Measurements from ENCODE around the gene NMD3. TPM values are rescaled to one million over a fixed set of nuclear protein-coding genes. Genes with fewer than 3 reads are reported as not detected.

The NMD3 gene
- total RNA-seq, 8 experiments from 2014 or later = 45.5 to 115 (median 66.7) TPM

- Histone ChIP-seq H3K27ac (no peak overlapping the region), H3K4me1 (replicated peaks in 1 of 2) (peaks cover 11% of the 10 kb centered on the region in 2 donors), H3K4me3 (no peak overlapping the region)
- ATAC-seq (replicated peaks in 6 of 8) = peak in 5 of 8 experiments; percentile 65 to 94 (median 86)
- in situ Hi-C loops (cut with MboI; ENCODE audit: low pct_unique_long_range_greater_than_20kb in 2 of 9, low sequenced_read_pairs in 9 of 9, unreplicated experiment in 9 of 9) = loop anchor here in 1 of 9 experiments (25.0 kb wide), 1 partner anchor 125 kb away; no protein-coding TSS in a partner anchor
- WGBS, 10 experiments = 0 to 80% (median 40%) methylated on average over 1 to 3 of the region's 3 CpGs
Measured at GRCh38 chr3:161212171-161212771, 8.8 kb upstream of the NMD3 start.

GRCh38 chr3:161212906-161213305 is 8.2 kb upstream of the NMD3 start:
- no peak for ATAC-seq (replicated peaks in 6 of 8)
- no peak overlapping the region for H3K27ac ChIP-seq
- H3K4me1 ChIP-seq (replicated peaks in 1 of 2) = peaks cover 11% of the 10 kb centered on the region in 2 donors
- no peak overlapping the region for H3K4me3 ChIP-seq
- in situ Hi-C loops (cut with MboI; ENCODE audit: low pct_unique_long_range_greater_than_20kb in 2 of 9, low sequenced_read_pairs in 9 of 9, unreplicated experiment in 9 of 9) = loop anchor here in 1 of 9 experiments (25.0 kb wide), 1 partner anchor 126 kb away; no protein-coding TSS in a partner anchor

GRCh38 chr3:161213644-161214043 is 7.5 kb upstream of the NMD3 start:
- Histone ChIP-seq H3K4me1 (replicated peaks in 1 of 2) (peaks cover 11% of the 10 kb centered on the region in 2 donors), H3K4me3 (no peak overlapping the region), H3K27ac (no peak overlapping the region)
- in situ Hi-C loops (cut with MboI; ENCODE audit: low pct_unique_long_range_greater_than_20kb in 2 of 9, low sequenced_read_pairs in 9 of 9, unreplicated experiment in 9 of 9) = loop anchor here in 1 of 9 experiments (25.0 kb wide), 1 partner anchor 126 kb away; no protein-coding TSS in a partner anchor
- WGBS, 10 experiments = 6 to 84% (median 69%) methylated on average over 2 to 4 of the region's 4 CpGs; no CpG with 5 or more reads in 1 of the 10 experiments
- no peak for ATAC-seq (replicated peaks in 6 of 8)

- WGBS, 10 experiments = 50 to 100% (median 83%) methylated on average over 1 to 3 of the region's 4 CpGs; no CpG with 5 or more reads in 3 of the 10 experiments
- in situ Hi-C loops (cut with MboI; ENCODE audit: low pct_unique_long_range_greater_than_20kb in 2 of 9, low sequenced_read_pairs in 9 of 9, unreplicated experiment in 9 of 9) = loop anchor here in 1 of 9 experiments (25.0 kb wide), 1 partner anchor 128 kb away; no protein-coding TSS in a partner anchor
- ATAC-seq (replicated peaks in 6 of 8) = no peak
- Histone ChIP-seq H3K27ac (no peak overlapping the region), H3K4me3 (no peak overlapping the region), H3K4me1 (replicated peaks in 1 of 2) (peaks cover 11 to 12% of the 10 kb centered on the region in 2 donors)
Measured at GRCh38 chr3:161215185-161215584, 5.9 kb upstream of the NMD3 start.

- no peak overlapping the region for H3K4me3 ChIP-seq
- peaks cover 6 to 10% of the 10 kb centered on the region in 2 donors for H3K4me1 ChIP-seq (replicated peaks in 1 of 2)
- in situ Hi-C loops (cut with MboI; ENCODE audit: low pct_unique_long_range_greater_than_20kb in 2 of 9, low sequenced_read_pairs in 9 of 9, unreplicated experiment in 9 of 9) = loop anchor here in 1 of 9 experiments (25.0 kb wide), 1 partner anchor 130 kb away; no protein-coding TSS in a partner anchor
- no peak overlapping the region for H3K27ac ChIP-seq
- peak in 5 of 8 experiments; percentile 46 to 61 (median 56) for ATAC-seq (replicated peaks in 6 of 8)
- 17 to 85% (median 80%) methylated on average over 1 to 4 of the region's 5 CpGs; no CpG with 5 or more reads in 3 of the 10 experiments for WGBS, 10 experiments
Measured at GRCh38 chr3:161217496-161217895, 3.6 kb upstream of the NMD3 start.

GRCh38 chr3:161219495-161219894 is 1.6 kb upstream of the NMD3 start:
- Histone ChIP-seq H3K4me3 (no peak overlapping the region), H3K27ac (no peak overlapping the region), H3K4me1 (replicated peaks in 1 of 2) (peaks cover 13 to 16% of the 10 kb centered on the region in 2 donors)
- 60 to 100% (median 93%) methylated on average over 1 to 4 of the region's 4 CpGs; no CpG with 5 or more reads in 3 of the 10 experiments for WGBS, 10 experiments
- ATAC-seq (replicated peaks in 6 of 8) = no peak
- in situ Hi-C loops (cut with MboI; ENCODE audit: low pct_unique_long_range_greater_than_20kb in 2 of 9, low sequenced_read_pairs in 9 of 9, unreplicated experiment in 9 of 9) = loop anchor here in 1 of 9 experiments (25.0 kb wide), 1 partner anchor 132 kb away; no protein-coding TSS in a partner anchor

- H3K27ac ChIP-seq = peak overlapping the region; percentile 87 to 91
- peak in 3 of 8 experiments; percentile 4 to 16 (median 4) for ATAC-seq (replicated peaks in 6 of 8)
- in situ Hi-C loops (cut with MboI; ENCODE audit: low pct_unique_long_range_greater_than_20kb in 2 of 9, low sequenced_read_pairs in 9 of 9, unreplicated experiment in 9 of 9) = loop anchor here in 1 of 9 experiments (25.0 kb wide), 1 partner anchor 135 kb away; no protein-coding TSS in a partner anchor
Measured at GRCh38 chr3:161221806-161222600, 892 bp downstream of the NMD3 start.

GRCh38 chr3:161222662-161223061 is 1.6 kb downstream of the NMD3 start:
- in situ Hi-C loops (cut with MboI; ENCODE audit: low pct_unique_long_range_greater_than_20kb in 2 of 9, low sequenced_read_pairs in 9 of 9, unreplicated experiment in 9 of 9) = loop anchor here in 1 of 9 experiments (25.0 kb wide), 1 partner anchor 135 kb away; no protein-coding TSS in a partner anchor
- ATAC-seq (replicated peaks in 6 of 8) = no peak
- Histone ChIP-seq H3K4me3 (peak overlapping the region; percentile 70 to 96 (median 80)), H3K27ac (no peak overlapping the region), H3K4me1 (replicated peaks in 1 of 2) (peaks cover 13 to 16% of the 10 kb centered on the region in 2 donors)
- WGBS, 10 experiments = 0 to 82% (median 17%) methylated on average over 1 to 2 of the region's 2 CpGs; no CpG with 5 or more reads in 1 of the 10 experiments

More at GRCh38 chr3:161221806-161222600, 892 bp downstream of the NMD3 start:
- H3K4me3 ChIP-seq = peak overlapping the region; percentile 70 to 96 (median 80)
- WGBS, 10 experiments = 0 to 13% (median 2%) methylated on average over 3 to 17 of the region's 19 CpGs
- peaks cover 13 to 16% of the 10 kb centered on the region in 2 donors for H3K4me1 ChIP-seq (replicated peaks in 1 of 2)

- Histone ChIP-seq H3K27ac (no peak overlapping the region), H3K4me1 (replicated peaks in 1 of 2) (peaks cover 13 to 16% of the 10 kb centered on the region in 2 donors), H3K4me3 (no peak overlapping the region)
- 82 to 100% (median 95%) methylated on average over 6 to 8 of the region's 8 CpGs; no CpG with 5 or more reads in 1 of the 10 experiments for WGBS, 10 experiments
- in situ Hi-C loops (cut with MboI; ENCODE audit: low pct_unique_long_range_greater_than_20kb in 2 of 9, low sequenced_read_pairs in 9 of 9, unreplicated experiment in 9 of 9) = loop anchor here in 1 of 9 experiments (25.0 kb wide), 1 partner anchor 137 kb away; no protein-coding TSS in a partner anchor
- ATAC-seq (replicated peaks in 6 of 8) = no peak
Measured at GRCh38 chr3:161224786-161225185, 3.7 kb downstream of the NMD3 start.

- WGBS, 10 experiments = 92 to 100% (median 100%) methylated on average over 1 to 2 of the region's 2 CpGs
- H3K27ac ChIP-seq = no peak overlapping the region
- no peak overlapping the region for H3K4me3 ChIP-seq
- no peaks in the 10 kb centered on the region for H3K4me1 ChIP-seq (replicated peaks in 1 of 2)
- in situ Hi-C loops (cut with MboI; ENCODE audit: low pct_unique_long_range_greater_than_20kb in 2 of 9, low sequenced_read_pairs in 9 of 9, unreplicated experiment in 9 of 9) = no loop called here
- no peak for ATAC-seq (replicated peaks in 6 of 8)
Measured at GRCh38 chr3:161230621-161231171, 9.6 kb downstream of the NMD3 start.

GRCh38 chr3:161231861-161232260 is 10.8 kb downstream of the NMD3 start:
- in situ Hi-C loops (cut with MboI; ENCODE audit: low pct_unique_long_range_greater_than_20kb in 2 of 9, low sequenced_read_pairs in 9 of 9, unreplicated experiment in 9 of 9) = no loop called here
- Histone ChIP-seq H3K4me3 (no peak overlapping the region), H3K4me1 (replicated peaks in 1 of 2) (no peaks in the 10 kb centered on the region), H3K27ac (no peak overlapping the region)
- 64 to 100% (median 86%) methylated on average over 1 to 2 of the region's 2 CpGs; no CpG with 5 or more reads in 3 of the 10 experiments for WGBS, 10 experiments
- ATAC-seq (replicated peaks in 6 of 8) = peak in 1 of 8 experiments; percentile 16

- H3K4me1 ChIP-seq (replicated peaks in 1 of 2) = no peaks in the 10 kb centered on the region
- H3K27ac ChIP-seq = no peak overlapping the region
- no peak overlapping the region for H3K4me3 ChIP-seq
- in situ Hi-C loops (cut with MboI; ENCODE audit: low pct_unique_long_range_greater_than_20kb in 2 of 9, low sequenced_read_pairs in 9 of 9, unreplicated experiment in 9 of 9) = no loop called here
- no peak for ATAC-seq (replicated peaks in 6 of 8)
- WGBS, 10 experiments = 83 to 100% (median 100%) methylated on average over 1 of the region's 1 CpG; no CpG with 5 or more reads in 4 of the 10 experiments
Measured at GRCh38 chr3:161233557-161233956, 12.4 kb downstream of the NMD3 start.

All from motor neuron (in vitro differentiated cells).